ENCODE results near the gene SMAD1.
"Not testable (repeated sequence)": the region's sequence is repeated elsewhere in the genome, so short reads cannot be mapped to it uniquely, and the experiment has no call there.

GRCh38 chr4:145589381-145589780, 107.7 kb downstream of the SMAD1 start:
- not testable (repeated sequence) for TF ChIP-seq RFX5 (IDR thresholded peaks at IDR 0.05); POLR2A (IDR thresholded peaks at IDR 0.05; ENCODE audit: low read length); CHD2 (IDR thresholded peaks at IDR 0.05; ENCODE audit: low read length, partially characterized antibody); CTCF (IDR thresholded peaks at IDR 0.05); EP300 (IDR thresholded peaks at IDR 0.05); HOXA7 (CRISPR knock-in tag; IDR thresholded peaks at IDR 0.05); ZC3H11A (IDR thresholded peaks at IDR 0.05); NR3C1 (IDR thresholded peaks at IDR 0.05); CHD4 (IDR thresholded peaks at IDR 0.05; ENCODE audit: borderline replicate concordance); ESRRA (IDR thresholded peaks at IDR 0.05; ENCODE audit: borderline replicate concordance, low read length); RCOR1 (IDR thresholded peaks at IDR 0.05; ENCODE audit: low read depth, low read length); CEBPB (IDR thresholded peaks at IDR 0.05)
- TF ChIP-seq, protein P1, sequence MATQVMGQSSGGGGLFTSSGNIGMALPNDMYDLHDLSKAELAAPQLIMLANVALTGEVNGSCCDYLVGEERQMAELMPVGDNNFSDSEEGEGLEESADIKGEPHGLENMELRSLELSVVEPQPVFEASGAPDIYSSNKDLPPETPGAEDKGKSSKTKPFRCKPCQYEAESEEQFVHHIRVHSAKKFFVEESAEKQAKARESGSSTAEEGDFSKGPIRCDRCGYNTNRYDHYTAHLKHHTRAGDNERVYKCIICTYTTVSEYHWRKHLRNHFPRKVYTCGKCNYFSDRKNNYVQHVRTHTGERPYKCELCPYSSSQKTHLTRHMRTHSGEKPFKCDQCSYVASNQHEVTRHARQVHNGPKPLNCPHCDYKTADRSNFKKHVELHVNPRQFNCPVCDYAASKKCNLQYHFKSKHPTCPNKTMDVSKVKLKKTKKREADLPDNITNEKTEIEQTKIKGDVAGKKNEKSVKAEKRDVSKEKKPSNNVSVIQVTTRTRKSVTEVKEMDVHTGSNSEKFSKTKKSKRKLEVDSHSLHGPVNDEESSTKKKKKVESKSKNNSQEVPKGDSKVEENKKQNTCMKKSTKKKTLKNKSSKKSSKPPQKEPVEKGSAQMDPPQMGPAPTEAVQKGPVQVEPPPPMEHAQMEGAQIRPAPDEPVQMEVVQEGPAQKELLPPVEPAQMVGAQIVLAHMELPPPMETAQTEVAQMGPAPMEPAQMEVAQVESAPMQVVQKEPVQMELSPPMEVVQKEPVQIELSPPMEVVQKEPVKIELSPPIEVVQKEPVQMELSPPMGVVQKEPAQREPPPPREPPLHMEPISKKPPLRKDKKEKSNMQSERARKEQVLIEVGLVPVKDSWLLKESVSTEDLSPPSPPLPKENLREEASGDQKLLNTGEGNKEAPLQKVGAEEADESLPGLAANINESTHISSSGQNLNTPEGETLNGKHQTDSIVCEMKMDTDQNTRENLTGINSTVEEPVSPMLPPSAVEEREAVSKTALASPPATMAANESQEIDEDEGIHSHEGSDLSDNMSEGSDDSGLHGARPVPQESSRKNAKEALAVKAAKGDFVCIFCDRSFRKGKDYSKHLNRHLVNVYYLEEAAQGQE (IDR thresholded peaks at IDR 0.05), result not testable (repeated sequence)
- TF ChIP-seq, protein P2, sequence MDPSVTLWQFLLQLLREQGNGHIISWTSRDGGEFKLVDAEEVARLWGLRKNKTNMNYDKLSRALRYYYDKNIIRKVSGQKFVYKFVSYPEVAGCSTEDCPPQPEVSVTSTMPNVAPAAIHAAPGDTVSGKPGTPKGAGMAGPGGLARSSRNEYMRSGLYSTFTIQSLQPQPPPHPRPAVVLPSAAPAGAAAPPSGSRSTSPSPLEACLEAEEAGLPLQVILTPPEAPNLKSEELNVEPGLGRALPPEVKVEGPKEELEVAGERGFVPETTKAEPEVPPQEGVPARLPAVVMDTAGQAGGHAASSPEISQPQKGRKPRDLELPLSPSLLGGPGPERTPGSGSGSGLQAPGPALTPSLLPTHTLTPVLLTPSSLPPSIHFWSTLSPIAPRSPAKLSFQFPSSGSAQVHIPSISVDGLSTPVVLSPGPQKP (IDR thresholded peaks at IDR 0.05; ENCODE audit: low read depth, low read length), result not testable (repeated sequence)
